Coronary artery (tissue), 2 donors: ENCODE data around the gene MTHFD2L.

ENCODE experiments used
- DNase-seq: peaks from one replicate; pipeline ENCODE4 v3.0.0-alpha.2; 2017; ENCODE audit warnings: low spot score
- H3K27ac ChIP-seq, 2 donors: fragments of 200-600 bp; sonication (generic); one replicate each; pipeline ENCODE4 v1.5.1; 2016 to 2019
- H3K4me3 ChIP-seq: fragments of 200-600 bp; sonication (generic); 2 replicates; pipeline ENCODE4 v1.5.1; 2016; ENCODE audit warnings: mild to moderate bottlenecking, moderate library complexity
- TF ChIP-seq, protein P1 (sequence below): fragments of 200-600 bp; sonication (generic); IDR thresholded peaks from one replicate; pipeline ENCODE4 v1.5.1; 2019; ENCODE audit warnings: antibody characterized with exemption

Gene MTHFD2L

DNA sequence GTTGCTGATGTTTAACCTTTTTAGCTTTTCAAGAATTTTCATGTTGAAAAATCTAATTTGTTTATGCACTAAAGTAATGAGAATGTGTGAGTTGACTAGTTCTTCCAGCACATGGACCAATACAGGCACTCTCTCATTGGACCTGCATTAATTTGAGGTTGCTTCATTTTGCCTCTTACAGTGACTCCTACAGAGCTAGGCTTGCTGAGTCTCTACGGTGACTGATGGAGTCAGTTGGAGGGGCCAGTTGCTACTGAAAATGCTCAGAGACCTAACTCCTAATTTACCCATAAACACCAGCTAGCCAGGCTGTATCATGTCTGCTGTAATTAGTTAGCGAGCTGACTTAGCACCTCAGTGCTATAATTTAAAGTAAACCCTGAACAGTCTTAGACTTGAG lies 10.9 kb downstream of the MTHFD2L start:
- no peak overlapping the region for H3K27ac ChIP-seq

DNA sequence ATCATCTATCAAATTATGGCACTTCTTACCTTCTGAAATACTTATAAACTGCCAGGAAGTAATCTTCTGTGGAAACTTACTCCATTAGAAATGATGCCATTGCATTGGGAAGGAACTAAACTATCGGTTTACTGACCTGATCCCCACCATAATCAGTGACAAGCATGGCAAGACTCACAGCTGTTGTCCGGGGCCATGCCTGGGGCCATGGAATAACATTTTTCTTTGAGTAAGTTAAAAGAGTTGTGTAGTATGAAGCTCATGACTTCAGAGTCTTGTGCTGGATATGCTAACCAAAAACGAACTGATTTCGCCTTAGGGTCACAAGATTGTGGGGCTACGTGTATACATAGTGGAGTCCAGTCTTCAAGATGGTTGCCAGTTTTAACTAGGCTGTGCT lies 15.4 kb downstream of the MTHFD2L start:
- H3K4me3 ChIP-seq = no peak overlapping the region
- TF ChIP-seq, protein P1, sequence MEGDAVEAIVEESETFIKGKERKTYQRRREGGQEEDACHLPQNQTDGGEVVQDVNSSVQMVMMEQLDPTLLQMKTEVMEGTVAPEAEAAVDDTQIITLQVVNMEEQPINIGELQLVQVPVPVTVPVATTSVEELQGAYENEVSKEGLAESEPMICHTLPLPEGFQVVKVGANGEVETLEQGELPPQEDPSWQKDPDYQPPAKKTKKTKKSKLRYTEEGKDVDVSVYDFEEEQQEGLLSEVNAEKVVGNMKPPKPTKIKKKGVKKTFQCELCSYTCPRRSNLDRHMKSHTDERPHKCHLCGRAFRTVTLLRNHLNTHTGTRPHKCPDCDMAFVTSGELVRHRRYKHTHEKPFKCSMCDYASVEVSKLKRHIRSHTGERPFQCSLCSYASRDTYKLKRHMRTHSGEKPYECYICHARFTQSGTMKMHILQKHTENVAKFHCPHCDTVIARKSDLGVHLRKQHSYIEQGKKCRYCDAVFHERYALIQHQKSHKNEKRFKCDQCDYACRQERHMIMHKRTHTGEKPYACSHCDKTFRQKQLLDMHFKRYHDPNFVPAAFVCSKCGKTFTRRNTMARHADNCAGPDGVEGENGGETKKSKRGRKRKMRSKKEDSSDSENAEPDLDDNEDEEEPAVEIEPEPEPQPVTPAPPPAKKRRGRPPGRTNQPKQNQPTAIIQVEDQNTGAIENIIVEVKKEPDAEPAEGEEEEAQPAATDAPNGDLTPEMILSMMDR = no peak
- no peak for DNase-seq
- no peak overlapping the region for H3K27ac ChIP-seq

More for the DNA sequence above, 10.9 kb downstream of the MTHFD2L start:
- TF ChIP-seq, protein P1 = no peak
- DNase-seq = no peak
- H3K4me3 ChIP-seq = no peak overlapping the region

DNA sequence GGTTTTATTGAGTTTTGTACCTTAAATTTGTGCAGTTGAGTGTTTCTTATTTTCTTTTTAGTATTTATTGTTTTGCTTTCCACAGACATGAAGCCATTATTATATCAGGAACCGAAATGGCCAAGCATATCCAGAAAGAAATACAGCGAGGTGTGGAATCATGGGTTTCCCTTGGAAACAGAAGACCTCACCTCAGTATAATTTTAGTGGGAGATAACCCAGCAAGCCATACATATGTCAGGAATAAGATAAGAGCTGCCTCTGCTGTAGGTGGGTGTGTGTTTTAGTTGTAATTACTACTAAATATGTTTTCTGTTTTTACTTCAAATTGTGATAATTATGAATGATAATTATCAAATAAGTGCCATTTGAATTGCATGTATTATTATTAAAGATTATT lies 16.5 kb downstream of the MTHFD2L start:
- H3K4me3 ChIP-seq = no peak overlapping the region
- TF ChIP-seq, protein P1 = no peak
- no peak overlapping the region for H3K27ac ChIP-seq
- DNase-seq = no peak

DNA sequence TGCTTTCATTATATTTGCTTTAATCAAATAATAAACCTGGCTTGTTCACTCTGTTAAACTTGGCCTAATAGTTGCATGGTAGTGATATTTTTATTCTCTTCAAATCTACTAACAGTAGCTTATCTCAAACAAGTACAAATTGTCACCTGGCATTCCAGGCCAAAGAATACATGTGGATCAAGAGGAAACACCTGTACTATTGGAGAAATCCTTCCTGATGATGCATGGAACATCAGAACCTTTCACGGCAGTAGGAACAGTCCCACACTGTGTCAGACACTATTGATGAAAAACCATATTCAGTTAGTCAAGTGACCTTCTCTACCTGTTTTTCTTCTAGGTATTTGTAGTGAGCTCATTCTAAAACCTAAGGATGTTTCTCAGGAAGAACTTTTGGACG lies 17.0 kb downstream of the MTHFD2L start:
- TF ChIP-seq, protein P1 = no peak
- Histone ChIP-seq H3K27ac (no peak overlapping the region), H3K4me3 (no peak overlapping the region)
- DNase-seq = no peak

DNA sequence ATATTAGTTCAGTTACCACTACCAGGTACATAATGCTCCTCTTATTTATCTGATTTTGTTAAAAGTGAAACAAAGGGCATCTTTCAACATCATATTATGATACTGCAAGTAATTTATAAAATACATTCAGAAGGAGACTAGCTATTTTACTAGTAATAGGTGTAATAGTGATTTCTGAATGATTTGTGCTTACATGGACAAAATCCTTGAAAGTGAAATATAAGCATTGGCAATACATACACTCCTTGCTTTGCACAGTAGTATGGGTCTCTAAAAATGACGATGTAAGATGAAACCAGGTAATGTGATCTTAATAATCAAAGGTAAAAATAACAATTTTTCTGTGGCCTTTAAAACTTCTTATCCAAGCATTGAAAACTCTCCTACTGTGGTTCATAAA lies 17.5 kb downstream of the MTHFD2L start:
- Histone ChIP-seq H3K27ac (no peak overlapping the region), H3K4me3 (no peak overlapping the region)
- no peak for DNase-seq
- TF ChIP-seq, protein P1 = no peak

DNA sequence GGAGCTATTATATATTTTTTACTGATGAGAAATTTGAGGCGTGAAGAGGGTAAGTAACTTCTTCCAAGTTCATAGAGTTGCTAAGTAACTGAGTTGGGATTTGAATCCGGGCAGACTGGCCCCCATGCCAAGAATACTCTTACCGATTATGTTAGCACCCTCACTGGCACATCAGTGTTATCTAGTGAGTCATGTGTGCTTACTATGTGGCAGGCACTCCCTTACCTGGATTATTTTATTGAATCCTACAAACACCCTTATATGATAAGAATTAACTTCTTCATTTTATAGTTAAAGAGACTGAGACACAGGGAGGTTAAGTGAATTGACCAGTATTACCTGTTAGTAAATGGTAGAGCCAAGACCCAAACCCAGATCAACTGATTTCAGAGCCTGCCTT lies 20.9 kb downstream of the MTHFD2L start:
- DNase-seq = no peak
- no peak overlapping the region for H3K27ac ChIP-seq

DNA sequence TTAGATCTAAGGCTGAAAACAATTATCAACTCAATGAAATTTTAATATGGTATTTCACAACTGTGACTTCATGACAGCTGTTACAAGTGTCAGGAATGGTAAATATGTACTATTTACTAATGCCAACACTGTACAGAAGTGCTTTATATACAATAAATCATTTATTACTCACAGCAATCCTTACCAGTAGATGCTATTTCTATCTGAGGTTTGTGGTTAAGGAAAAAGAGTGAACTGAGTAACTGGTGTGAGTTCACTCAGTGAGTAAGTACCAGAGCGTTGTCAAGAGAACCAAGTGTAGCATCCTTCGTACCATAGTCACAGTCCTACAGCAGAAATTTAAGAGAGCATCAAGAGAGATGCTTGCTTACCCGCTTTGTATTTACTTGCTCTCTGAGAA lies 23.3 kb downstream of the MTHFD2L start:
- TF ChIP-seq, protein P1 = no peak
- H3K4me3 ChIP-seq = no peak overlapping the region
- H3K27ac ChIP-seq = no peak overlapping the region
- DNase-seq = no peak

More for the DNA sequence above, 20.9 kb downstream of the MTHFD2L start:
- H3K4me3 ChIP-seq = no peak overlapping the region
- TF ChIP-seq, protein P1 = no peak
